Esophagus muscularis mucosa (tissue), 4 donors: Measurements from ENCODE around the gene PIF1.

ENCODE experiments used
- CTCF ChIP-seq, 3 experiments: fragments of 200-600 bp in 2 of 3; fragments of 450-650 bp in 1 of 3; sonication (generic) in 2 of 3; IDR thresholded peaks; one replicate each; pipeline ENCODE4 v1.5.1; 2017 to 2019; ENCODE audit warnings: antibody characterized with exemption in 3 of 3, mild to moderate bottlenecking in 2 of 3, moderate library complexity in 1 of 3
- EP300 ChIP-seq: sonication (generic); formaldehyde crosslinking; IDR thresholded peaks from one replicate; pipeline ENCODE4 v1.6.1; 2017; ENCODE audit warnings: antibody characterized with exemption
- POLR2A ChIP-seq: fragments of 450-650 bp; IDR thresholded peaks from one replicate; pipeline ENCODE4 v1.6.1; 2017; ENCODE audit warnings: antibody characterized with exemption, moderate library complexity, mild to moderate bottlenecking, low read depth
- POLR2AphosphoS5 ChIP-seq, 2 donors: sonication (generic); formaldehyde crosslinking; IDR thresholded peaks; one replicate each; pipeline ENCODE4 v1.6.1; 2017; ENCODE audit warnings: antibody characterized with exemption in 2 of 2

- TF ChIP-seq EP300 (no peak), POLR2AphosphoS5 (IDR thresholded peaks at IDR 0.05) (peak; percentile 55 to 63), CTCF (IDR thresholded peaks at IDR 0.05) (no peak), POLR2A (peak; percentile 7)
Observed at GRCh38 chr15:64842986-64843561, 17.6 kb upstream of the PIF1 start.
